Upper lobe of left lung (tissue), 4 donors: ENCODE data around the gene AGXT.

ENCODE experiments used
- POLR2A ChIP-seq, 4 donors: fragments of 450-650 bp; IDR thresholded peaks; one replicate each; pipeline ENCODE4 v1.5.1; 2016 to 2017; ENCODE audit warnings: antibody characterized with exemption in 4 of 4, mild to moderate bottlenecking in 2 of 4
- POLR2AphosphoS5 ChIP-seq, 2 donors: sonication (generic); formaldehyde crosslinking; IDR thresholded peaks; one replicate each; pipeline ENCODE4 v1.5.1; 2017; ENCODE audit warnings: antibody characterized with exemption in 2 of 2
- TF ChIP-seq, protein P1 (sequence below), 6 experiments: fragments of 450-650 bp in 4 of 6; fragments of 200-600 bp in 2 of 6; sonication (generic) in 2 of 6; IDR thresholded peaks; one replicate each; pipeline ENCODE4 v1.5.1; 2016 to 2019; ENCODE audit warnings: antibody characterized with exemption in 6 of 6

DNA sequence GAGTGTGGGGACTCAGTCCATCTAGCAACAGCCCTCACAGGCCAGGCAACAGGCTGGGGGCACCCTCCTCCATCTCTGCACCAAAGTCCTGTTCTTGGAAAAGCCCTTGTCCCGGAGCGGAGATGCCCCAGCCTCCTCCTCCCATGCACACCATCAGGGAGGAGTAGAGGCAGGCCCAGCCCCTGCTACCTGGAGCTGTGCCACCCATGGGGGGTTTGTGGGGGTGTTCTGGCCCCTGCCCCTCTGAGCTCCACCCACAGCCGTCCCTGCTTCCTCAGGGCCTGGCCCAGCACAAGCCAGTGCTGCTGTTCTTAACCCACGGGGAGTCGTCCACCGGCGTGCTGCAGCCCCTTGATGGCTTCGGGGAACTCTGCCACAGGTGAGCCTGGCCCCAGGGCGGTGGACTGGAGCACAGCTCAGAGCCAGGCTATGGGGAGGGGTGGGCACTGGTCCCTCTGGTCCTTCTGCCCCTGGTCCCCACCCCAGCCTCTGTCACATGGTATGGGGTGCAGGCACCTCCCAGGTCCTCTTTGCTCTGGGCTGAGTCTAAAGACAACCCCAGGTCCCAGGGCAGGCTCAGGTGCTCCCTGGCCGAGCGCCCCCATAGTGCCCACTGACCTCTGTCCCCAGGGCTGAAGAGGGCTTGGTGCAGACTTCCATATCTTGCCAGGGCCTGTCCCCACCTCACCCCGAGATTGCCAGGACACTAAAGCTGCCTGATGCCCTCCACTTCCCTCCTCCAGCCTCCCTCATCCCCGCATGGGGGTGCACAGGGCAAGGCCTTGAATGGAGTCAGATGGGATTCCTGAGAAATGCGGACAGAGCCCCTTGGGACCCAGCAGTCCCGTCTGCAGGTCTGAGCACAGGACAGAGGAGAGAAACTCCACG, 2.7 kb downstream of the AGXT start:
- no peak for TF ChIP-seq POLR2A (IDR thresholded peaks at IDR 0.05)
- TF ChIP-seq, protein P1, sequence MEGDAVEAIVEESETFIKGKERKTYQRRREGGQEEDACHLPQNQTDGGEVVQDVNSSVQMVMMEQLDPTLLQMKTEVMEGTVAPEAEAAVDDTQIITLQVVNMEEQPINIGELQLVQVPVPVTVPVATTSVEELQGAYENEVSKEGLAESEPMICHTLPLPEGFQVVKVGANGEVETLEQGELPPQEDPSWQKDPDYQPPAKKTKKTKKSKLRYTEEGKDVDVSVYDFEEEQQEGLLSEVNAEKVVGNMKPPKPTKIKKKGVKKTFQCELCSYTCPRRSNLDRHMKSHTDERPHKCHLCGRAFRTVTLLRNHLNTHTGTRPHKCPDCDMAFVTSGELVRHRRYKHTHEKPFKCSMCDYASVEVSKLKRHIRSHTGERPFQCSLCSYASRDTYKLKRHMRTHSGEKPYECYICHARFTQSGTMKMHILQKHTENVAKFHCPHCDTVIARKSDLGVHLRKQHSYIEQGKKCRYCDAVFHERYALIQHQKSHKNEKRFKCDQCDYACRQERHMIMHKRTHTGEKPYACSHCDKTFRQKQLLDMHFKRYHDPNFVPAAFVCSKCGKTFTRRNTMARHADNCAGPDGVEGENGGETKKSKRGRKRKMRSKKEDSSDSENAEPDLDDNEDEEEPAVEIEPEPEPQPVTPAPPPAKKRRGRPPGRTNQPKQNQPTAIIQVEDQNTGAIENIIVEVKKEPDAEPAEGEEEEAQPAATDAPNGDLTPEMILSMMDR (IDR thresholded peaks at IDR 0.05): no peak
- no peak for TF ChIP-seq POLR2AphosphoS5 (IDR thresholded peaks at IDR 0.05)
